Measurements from ENCODE around the gene OSBPL3. TPM values are rescaled to one million over a fixed set of nuclear protein-coding genes. Genes with fewer than 3 reads are reported as not detected.

The OSBPL3 gene
- total RNA-seq, 1 donor from 2014 or later: 59.2 TPM

GRCh38 chr7:24843821-24844434, 136.1 kb downstream of the OSBPL3 start:
- TF ChIP-seq, protein P1, sequence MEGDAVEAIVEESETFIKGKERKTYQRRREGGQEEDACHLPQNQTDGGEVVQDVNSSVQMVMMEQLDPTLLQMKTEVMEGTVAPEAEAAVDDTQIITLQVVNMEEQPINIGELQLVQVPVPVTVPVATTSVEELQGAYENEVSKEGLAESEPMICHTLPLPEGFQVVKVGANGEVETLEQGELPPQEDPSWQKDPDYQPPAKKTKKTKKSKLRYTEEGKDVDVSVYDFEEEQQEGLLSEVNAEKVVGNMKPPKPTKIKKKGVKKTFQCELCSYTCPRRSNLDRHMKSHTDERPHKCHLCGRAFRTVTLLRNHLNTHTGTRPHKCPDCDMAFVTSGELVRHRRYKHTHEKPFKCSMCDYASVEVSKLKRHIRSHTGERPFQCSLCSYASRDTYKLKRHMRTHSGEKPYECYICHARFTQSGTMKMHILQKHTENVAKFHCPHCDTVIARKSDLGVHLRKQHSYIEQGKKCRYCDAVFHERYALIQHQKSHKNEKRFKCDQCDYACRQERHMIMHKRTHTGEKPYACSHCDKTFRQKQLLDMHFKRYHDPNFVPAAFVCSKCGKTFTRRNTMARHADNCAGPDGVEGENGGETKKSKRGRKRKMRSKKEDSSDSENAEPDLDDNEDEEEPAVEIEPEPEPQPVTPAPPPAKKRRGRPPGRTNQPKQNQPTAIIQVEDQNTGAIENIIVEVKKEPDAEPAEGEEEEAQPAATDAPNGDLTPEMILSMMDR (IDR thresholded peaks at IDR 0.05): no peak
- TF ChIP-seq POLR2AphosphoS5 (IDR thresholded peaks at IDR 0.05; ENCODE audit: insufficient read depth in 1 of 2, low read depth in 1 of 2) (no peak), POLR2A (IDR thresholded peaks at IDR 0.05) (no peak)
- no peak overlapping the region for H3K4me3 ChIP-seq
- H3K9me3 ChIP-seq: no peaks in the 10 kb centered on the region
- H3K27me3 ChIP-seq: no peaks in the 10 kb centered on the region
- no peak overlapping the region for H3K27ac ChIP-seq
- H3K36me3 ChIP-seq: no peaks in the 10 kb centered on the region
- no peak for DNase-seq (ENCODE audit: extremely low spot score in 2 of 2)
- intact Hi-C loops (cut with DNase I): no loop called here
- H3K4me1 ChIP-seq: no peaks in the 10 kb centered on the region

- intact Hi-C loops (cut with DNase I): no loop called here
- no peaks in the 10 kb centered on the region for H3K27me3 ChIP-seq
- no peak overlapping the region for H3K4me3 ChIP-seq
- no peak for DNase-seq (ENCODE audit: extremely low spot score in 2 of 2)
- H3K9me3 ChIP-seq: no peaks in the 10 kb centered on the region
- no peak overlapping the region for H3K27ac ChIP-seq
- no peaks in the 10 kb centered on the region for H3K36me3 ChIP-seq
- TF ChIP-seq POLR2A (IDR thresholded peaks at IDR 0.05) (no peak), POLR2AphosphoS5 (IDR thresholded peaks at IDR 0.05; ENCODE audit: insufficient read depth in 1 of 2, low read depth in 1 of 2) (no peak)
- TF ChIP-seq, protein P1 (IDR thresholded peaks at IDR 0.05): no peak
- H3K4me1 ChIP-seq: no peaks in the 10 kb centered on the region
Observed at GRCh38 chr7:24842449-24843241, 137.3 kb downstream of the OSBPL3 start.

DNA sequence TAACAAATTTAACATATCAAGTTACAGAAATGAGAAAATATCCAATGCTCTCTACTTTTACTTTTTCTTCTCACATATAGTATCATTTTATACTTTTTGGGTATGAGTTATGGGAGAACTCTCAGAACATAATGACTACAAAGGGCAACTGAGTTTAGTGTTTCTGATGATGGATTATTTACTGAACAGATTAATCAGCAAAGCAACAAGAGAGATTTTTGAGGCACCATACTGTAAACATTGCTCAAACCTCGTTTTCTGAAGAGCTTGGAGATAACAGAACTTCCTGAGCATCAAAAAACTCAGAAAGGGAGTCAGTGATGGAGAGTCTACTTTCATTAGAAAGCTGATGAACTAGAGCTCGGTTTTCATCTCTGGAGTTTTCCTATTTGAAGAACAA, 137.9 kb downstream of the OSBPL3 start:
- H3K4me3 ChIP-seq: no peak overlapping the region
- intact Hi-C loops (cut with DNase I): no loop called here
- H3K36me3 ChIP-seq: no peaks in the 10 kb centered on the region
- no peaks in the 10 kb centered on the region for H3K27me3 ChIP-seq
- no peaks in the 10 kb centered on the region for H3K9me3 ChIP-seq
- no peak for DNase-seq (ENCODE audit: extremely low spot score in 2 of 2)
- TF ChIP-seq POLR2A (IDR thresholded peaks at IDR 0.05) (no peak), POLR2AphosphoS5 (IDR thresholded peaks at IDR 0.05; ENCODE audit: insufficient read depth in 1 of 2, low read depth in 1 of 2) (no peak)
- TF ChIP-seq, protein P1 (IDR thresholded peaks at IDR 0.05): no peak
- H3K27ac ChIP-seq: no peak overlapping the region
- no peaks in the 10 kb centered on the region for H3K4me1 ChIP-seq

DNA sequence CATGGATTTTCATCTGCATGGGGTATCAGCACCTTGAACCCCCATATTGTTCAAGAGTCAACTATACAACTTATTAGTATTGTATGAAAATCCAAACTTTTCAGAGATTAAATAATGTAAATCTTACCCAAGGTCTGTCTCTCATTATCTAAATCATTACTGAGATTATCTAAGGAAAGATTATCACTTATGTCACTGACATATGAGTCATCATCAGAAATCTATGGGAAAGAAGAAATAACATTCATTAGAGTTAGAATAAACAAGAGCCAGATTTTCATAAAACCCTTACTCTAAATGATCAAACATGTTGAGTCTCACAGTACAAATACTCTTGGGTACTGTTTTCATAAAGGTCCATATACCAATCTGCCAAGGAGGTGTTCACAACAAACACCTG, 139.4 kb downstream of the OSBPL3 start:
- no peaks in the 10 kb centered on the region for H3K27me3 ChIP-seq
- H3K36me3 ChIP-seq: no peaks in the 10 kb centered on the region
- intact Hi-C loops (cut with DNase I): no loop called here
- H3K4me3 ChIP-seq: no peak overlapping the region
- H3K27ac ChIP-seq: no peak overlapping the region
- TF ChIP-seq POLR2AphosphoS5 (IDR thresholded peaks at IDR 0.05; ENCODE audit: insufficient read depth in 1 of 2, low read depth in 1 of 2) (no peak), POLR2A (IDR thresholded peaks at IDR 0.05) (no peak)
- TF ChIP-seq, protein P1 (IDR thresholded peaks at IDR 0.05): no peak
- no peak for DNase-seq (ENCODE audit: extremely low spot score in 2 of 2)
- H3K9me3 ChIP-seq: no peaks in the 10 kb centered on the region
- no peaks in the 10 kb centered on the region for H3K4me1 ChIP-seq

DNA sequence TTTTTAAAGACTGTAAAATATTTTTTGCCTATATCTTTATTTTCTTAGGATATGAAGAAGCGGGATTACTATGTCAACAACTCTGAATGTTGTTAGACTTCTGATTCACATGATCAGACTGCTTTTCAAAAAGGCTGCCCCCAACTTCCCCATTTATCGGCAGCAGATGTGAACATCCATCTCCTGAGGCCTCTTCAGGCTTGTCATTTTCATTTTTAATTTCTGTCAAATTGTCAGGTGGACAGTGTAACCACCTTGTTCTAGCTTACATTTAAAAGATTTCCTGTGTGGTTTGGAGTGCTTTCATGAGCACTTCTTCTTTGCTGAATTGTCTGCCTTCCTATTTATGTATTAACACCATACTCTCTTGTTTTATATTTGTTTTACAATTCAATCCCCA, 143.9 kb downstream of the OSBPL3 start:
- Histone ChIP-seq H3K4me3 (no peak overlapping the region), H3K27ac (no peak overlapping the region), H3K27me3 (no peaks in the 10 kb centered on the region), H3K4me1 (no peaks in the 10 kb centered on the region), H3K9me3 (no peaks in the 10 kb centered on the region), H3K36me3 (no peaks in the 10 kb centered on the region)
- intact Hi-C loops (cut with DNase I): no loop called here
- no peak for DNase-seq (ENCODE audit: extremely low spot score in 2 of 2)
- TF ChIP-seq, protein P1 (IDR thresholded peaks at IDR 0.05): no peak
- no peak for TF ChIP-seq POLR2A (IDR thresholded peaks at IDR 0.05)
- no peak for TF ChIP-seq POLR2AphosphoS5 (IDR thresholded peaks at IDR 0.05; ENCODE audit: insufficient read depth in 1 of 2, low read depth in 1 of 2)
